Measurements from ENCODE around the gene PBX2.
"Not testable (repeated sequence)": the region's sequence is repeated elsewhere in the genome, so short reads cannot be mapped to it uniquely, and the experiment has no call there.

PBX2 gene

GRCh38 chr6:32203426-32204267 is 13.6 kb upstream of the PBX2 start:
- H3K4me3 ChIP-seq (ENCODE audit: low read depth, low read length), result no peak overlapping the region

- H3K4me3 ChIP-seq (ENCODE audit: low read depth, low read length), result no peak overlapping the region
Observed at GRCh38 chr6:32202186-32202585, 12.2 kb upstream of the PBX2 start.

- H3K4me3 ChIP-seq (ENCODE audit: low read depth, low read length), result no peak overlapping the region
Observed at GRCh38 chr6:32200711-32201475, 10.9 kb upstream of the PBX2 start.

- H3K4me3 ChIP-seq (ENCODE audit: low read depth, low read length), result no peak overlapping the region
Observed at GRCh38 chr6:32198866-32199265, 8.9 kb upstream of the PBX2 start.

GRCh38 chr6:32198345-32198696 is 8.3 kb upstream of the PBX2 start:
- no peak overlapping the region for H3K4me3 ChIP-seq (ENCODE audit: low read depth, low read length)

- peak overlapping the region; percentile 75 for H3K4me3 ChIP-seq (ENCODE audit: low read depth, low read length)
Observed at GRCh38 chr6:32196682-32197616, 6.9 kb upstream of the PBX2 start.

- peak overlapping the region; percentile 75 for H3K4me3 ChIP-seq (ENCODE audit: low read depth, low read length)
Observed at GRCh38 chr6:32195902-32196681, 6.1 kb upstream of the PBX2 start.

GRCh38 chr6:32195652-32195901 is 5.6 kb upstream of the PBX2 start:
- H3K4me3 ChIP-seq (ENCODE audit: low read depth, low read length), result peak overlapping the region; percentile 75

- peak overlapping the region; percentile 44 for H3K4me3 ChIP-seq (ENCODE audit: low read depth, low read length)
Observed at GRCh38 chr6:32194825-32195651, 5.0 kb upstream of the PBX2 start.

GRCh38 chr6:32194388-32194787 is 4.4 kb upstream of the PBX2 start:
- no peak overlapping the region for H3K4me3 ChIP-seq (ENCODE audit: low read depth, low read length)

- not testable (repeated sequence) for H3K4me3 ChIP-seq (ENCODE audit: low read depth, low read length)
Observed at GRCh38 chr6:32193096-32193495, 3.1 kb upstream of the PBX2 start.

GRCh38 chr6:32192608-32193039 is 2.6 kb upstream of the PBX2 start, which contains the start of gene GPSM3:
Gene GPSM3, minus strand, starts transcription at chr6:32192643. Its CDS starts 130 bp downstream, at chr6:32192513.
- no peak within 1 kb of the TSS for H3K4me3 ChIP-seq (ENCODE audit: low read depth, low read length)

- H3K4me3 ChIP-seq (ENCODE audit: low read depth, low read length), result no peak overlapping the region
Observed at GRCh38 chr6:32191696-32192607, 1.9 kb upstream of the PBX2 start.

- no peak overlapping the region for H3K4me3 ChIP-seq (ENCODE audit: low read depth, low read length)
Observed at GRCh38 chr6:32190911-32191677, 1.1 kb upstream of the PBX2 start.

- peak overlapping the region; percentile 51 for H3K4me3 ChIP-seq (ENCODE audit: low read depth, low read length)
Observed at GRCh38 chr6:32189742-32190053, 304 bp downstream of the PBX2 start.

- peak overlapping the region; percentile 51 for H3K4me3 ChIP-seq (ENCODE audit: low read depth, low read length)
Observed at GRCh38 chr6:32189069-32189741, 797 bp downstream of the PBX2 start.

GRCh38 chr6:32188381-32189068 is 1.5 kb downstream of the PBX2 start:
- H3K4me3 ChIP-seq (ENCODE audit: low read depth, low read length), result no peak overlapping the region

Measured in iPS-11a (cell line).